Fibroblast of the aortic adventitia (primary cell): Measurements from ENCODE around the gene CDR2. TPM values are rescaled to one million over a fixed set of nuclear protein-coding genes. Genes with fewer than 3 reads are reported as not detected.

Experiments used
- DNase-seq: peaks from one replicate; pipeline ENCODE4 v3.0.0-alpha.2; 2010; ENCODE audit warnings: low read depth
- H3K4me3 ChIP-seq: 2 replicates; pipeline ENCODE4 v1.5.1; 2011; ENCODE audit warnings: low read depth, mild to moderate bottlenecking, control low read depth, low read length, moderate library complexity
- CTCF ChIP-seq: IDR thresholded peaks from 2 replicates; pipeline ENCODE4 v1.5.1; 2011; ENCODE audit warnings: mild to moderate bottlenecking, low read length, control low read depth, inconsistent platforms; ENCODE audit not compliant: insufficient read depth
- total RNA-seq: library from RNA; depleted of rRNA; stranded (reverse); fragments of >200 nt; gene quantifications from 2 replicates; pipeline ENCODE4 v1.2.3, GENCODE V29; 2012; ENCODE audit warnings: low replicate concordance

CDR2 gene
- total RNA-seq, 1 donor: 29.7 TPM

DNA sequence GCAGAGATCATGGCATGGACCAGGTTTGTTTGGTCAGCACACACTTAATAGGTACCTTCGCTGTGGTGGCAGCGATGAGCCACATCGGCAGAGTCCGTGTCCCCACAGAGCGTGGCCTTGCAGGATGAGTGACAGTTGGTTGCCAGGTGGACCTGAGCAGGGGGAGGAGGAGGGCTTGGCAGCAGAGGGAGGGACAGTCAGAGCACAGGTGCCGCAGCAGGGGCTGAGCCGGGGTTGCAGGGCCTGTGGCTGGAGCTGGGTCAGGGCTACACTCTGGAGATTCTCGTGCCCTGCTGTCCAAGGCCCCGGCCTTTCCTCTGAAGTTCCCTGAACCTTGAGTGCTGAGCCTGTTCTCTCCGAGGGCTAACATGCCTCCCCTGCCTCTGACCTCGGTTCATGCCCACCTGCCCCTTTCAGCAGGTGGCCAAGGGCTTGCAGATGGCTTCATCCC lies 52.4 kb downstream of the CDR2 start:
- DNase-seq: no peak
- no peak overlapping the region for H3K4me3 ChIP-seq
- no peak for TF ChIP-seq CTCF

- TF ChIP-seq CTCF: peak; percentile 86
- DNase-seq: peak; percentile 78
- no peak overlapping the region for H3K4me3 ChIP-seq
Observed at GRCh38 chr16:22321340-22322001, 52.9 kb downstream of the CDR2 start.

DNA sequence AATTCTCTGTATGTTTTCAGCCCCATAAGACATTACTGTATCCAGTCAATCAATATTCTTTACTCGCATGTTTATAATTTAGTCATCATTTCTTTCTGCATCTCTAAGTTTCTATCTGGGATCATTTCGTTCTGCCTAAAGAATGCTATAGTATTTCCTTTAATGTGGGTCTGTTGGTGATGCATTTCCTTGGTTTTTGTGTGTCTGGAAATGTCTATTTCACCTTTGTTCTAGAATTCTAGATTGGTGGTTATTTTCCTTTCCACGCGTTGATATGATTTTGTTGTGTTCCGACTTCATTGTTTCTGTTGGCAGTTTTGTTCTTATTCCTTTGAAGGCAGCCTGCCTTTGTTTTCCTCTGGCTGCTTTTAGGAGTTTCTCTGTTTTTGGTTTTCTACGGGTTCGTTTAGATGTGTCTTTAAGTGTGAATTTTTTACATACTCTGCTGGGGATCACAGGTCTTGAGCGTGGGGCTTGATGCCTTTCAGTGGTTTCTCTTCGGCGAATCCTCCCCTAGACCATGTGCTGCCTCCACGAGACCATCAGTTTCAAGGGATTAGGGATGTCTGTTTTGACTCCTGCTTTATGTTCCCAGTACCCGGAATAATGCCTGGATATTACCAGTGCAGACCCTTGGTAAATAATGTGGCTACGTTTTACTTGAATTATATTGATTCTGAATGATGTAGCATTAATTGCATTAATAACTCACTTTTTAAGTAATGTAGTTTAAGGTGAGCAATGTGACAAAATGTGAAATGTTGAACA lies 53.7 kb downstream of the CDR2 start:
- H3K4me3 ChIP-seq: no peak overlapping the region
- no peak for DNase-seq
- no peak for TF ChIP-seq CTCF

GRCh38 chr16:22318690-22319358 lies 55.6 kb downstream of the CDR2 start:
- H3K4me3 ChIP-seq: no peak overlapping the region
- peak; percentile 25 for DNase-seq
- TF ChIP-seq CTCF: peak; percentile 60

- no peak for TF ChIP-seq CTCF
- H3K4me3 ChIP-seq: no peak overlapping the region
- DNase-seq: no peak
Observed at GRCh38 chr16:22317625-22318024, 56.8 kb downstream of the CDR2 start.

- TF ChIP-seq CTCF: no peak
- H3K4me3 ChIP-seq: no peak overlapping the region
- no peak for DNase-seq
Observed at GRCh38 chr16:22317001-22317530, 57.4 kb downstream of the CDR2 start.
